NCI-H128 (cell line): Measurements from ENCODE around the gene TRAPPC1.

ENCODE experiments used
- DNase-seq: peaks from one replicate; lab custom pipeline; 2025; ENCODE audit not compliant: unreplicated experiment; lab: John Stamatoyannopoulos, UW

The TRAPPC1 gene

GRCh38 chr17:7881276-7882054, 50.3 kb downstream of the TRAPPC1 start:
- DNase-seq: no peak
